D721Med (cell line): ENCODE results near the gene GARIN6.

ENCODE experiments used
- DNase-seq: peaks from one replicate; pipeline ENCODE4 v3.0.0; 2011; ENCODE audit warnings: low spot score; ENCODE audit not compliant: insufficient read length
- FAIRE-seq: peaks from 2 replicates; lab custom pipeline; 2011; peaks lifted over from hg19 to GRCh38; lab: Jason Lieb, UNC
- TF ChIP-seq, protein P1 (sequence below): IDR thresholded peaks from 2 replicates; pipeline ENCODE4 v1.5.1; 2012; ENCODE audit warnings: mild to moderate bottlenecking, control low read depth; ENCODE audit not compliant: insufficient read depth; ENCODE audit errors: missing control alignments

The GARIN6 gene

DNA sequence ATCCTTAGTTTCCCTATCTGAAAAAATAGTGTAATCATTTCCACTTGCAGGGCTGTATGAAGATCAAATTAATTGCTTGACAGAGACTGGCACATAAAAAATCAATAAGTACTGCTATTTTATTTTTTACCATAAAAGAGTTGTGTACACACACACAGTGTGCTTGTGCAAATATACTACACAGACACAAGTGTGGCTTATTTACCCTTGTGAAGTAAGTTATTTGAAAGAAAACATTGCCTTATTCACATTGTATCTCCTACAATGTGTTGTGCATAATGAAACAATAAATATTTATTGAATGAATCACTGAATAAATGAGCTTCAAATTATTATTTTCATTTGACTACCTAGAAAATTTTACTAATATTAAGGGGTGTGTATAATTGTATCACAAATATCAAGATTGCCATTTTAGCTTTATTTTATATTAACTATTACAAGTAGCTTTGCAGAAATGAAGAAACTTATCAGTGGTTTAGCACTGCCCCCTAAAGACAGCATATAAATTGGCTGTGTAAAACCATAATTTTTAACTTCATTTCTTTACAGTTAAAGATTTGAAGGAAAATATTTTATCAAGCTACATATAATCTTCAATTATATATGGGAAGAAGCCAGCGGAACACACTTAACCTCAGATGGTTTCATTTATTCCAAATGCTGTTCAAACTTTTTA is 11.3 kb downstream of the GARIN6 start:
- TF ChIP-seq, protein P1, sequence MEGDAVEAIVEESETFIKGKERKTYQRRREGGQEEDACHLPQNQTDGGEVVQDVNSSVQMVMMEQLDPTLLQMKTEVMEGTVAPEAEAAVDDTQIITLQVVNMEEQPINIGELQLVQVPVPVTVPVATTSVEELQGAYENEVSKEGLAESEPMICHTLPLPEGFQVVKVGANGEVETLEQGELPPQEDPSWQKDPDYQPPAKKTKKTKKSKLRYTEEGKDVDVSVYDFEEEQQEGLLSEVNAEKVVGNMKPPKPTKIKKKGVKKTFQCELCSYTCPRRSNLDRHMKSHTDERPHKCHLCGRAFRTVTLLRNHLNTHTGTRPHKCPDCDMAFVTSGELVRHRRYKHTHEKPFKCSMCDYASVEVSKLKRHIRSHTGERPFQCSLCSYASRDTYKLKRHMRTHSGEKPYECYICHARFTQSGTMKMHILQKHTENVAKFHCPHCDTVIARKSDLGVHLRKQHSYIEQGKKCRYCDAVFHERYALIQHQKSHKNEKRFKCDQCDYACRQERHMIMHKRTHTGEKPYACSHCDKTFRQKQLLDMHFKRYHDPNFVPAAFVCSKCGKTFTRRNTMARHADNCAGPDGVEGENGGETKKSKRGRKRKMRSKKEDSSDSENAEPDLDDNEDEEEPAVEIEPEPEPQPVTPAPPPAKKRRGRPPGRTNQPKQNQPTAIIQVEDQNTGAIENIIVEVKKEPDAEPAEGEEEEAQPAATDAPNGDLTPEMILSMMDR, result peak; percentile 57
- FAIRE-seq (no peak), DNase-seq (no peak)

DNA sequence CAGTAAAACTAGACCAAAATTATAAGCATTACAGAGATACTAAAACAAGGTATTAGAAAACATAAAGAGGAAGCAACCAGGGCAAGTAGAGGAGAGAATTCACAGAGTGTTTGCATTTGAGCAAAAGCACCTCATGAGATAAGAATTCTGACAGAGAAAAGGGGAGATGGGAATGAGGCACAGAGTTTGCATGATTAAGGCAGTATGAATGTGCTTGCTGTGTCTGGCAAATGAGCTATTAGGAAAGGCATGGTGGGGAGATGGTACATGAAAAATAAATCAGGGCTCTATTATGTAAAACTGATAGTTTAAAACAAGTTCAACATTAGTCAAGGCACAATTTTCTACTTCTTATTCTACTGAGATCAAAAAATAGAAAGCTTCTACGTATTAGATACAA is 23.1 kb downstream of the GARIN6 start:
- no peak for DNase-seq
- TF ChIP-seq, protein P1, result no peak
- FAIRE-seq, result no peak

DNA sequence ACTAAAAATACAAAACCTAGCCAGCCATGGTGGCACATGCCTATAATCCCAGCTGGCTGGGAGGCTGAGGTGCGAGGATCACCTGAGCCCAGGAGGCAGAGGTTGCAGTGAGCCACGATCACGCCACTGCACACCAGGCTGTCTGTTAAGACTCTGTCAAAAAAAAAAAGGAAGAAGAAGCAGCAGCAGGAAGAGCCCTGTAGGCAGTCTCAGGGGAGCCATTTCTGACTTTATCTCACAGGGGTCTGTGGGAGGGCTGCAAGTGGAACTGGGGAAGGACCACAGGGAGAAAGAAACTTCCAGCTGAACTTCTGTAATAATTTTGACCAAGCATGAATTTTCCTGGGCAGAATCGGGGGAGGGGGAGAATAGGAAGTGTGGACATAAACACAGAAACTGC is 32.7 kb downstream of the GARIN6 start:
- TF ChIP-seq, protein P1, result no peak
- FAIRE-seq (no peak), DNase-seq (no peak)

DNA sequence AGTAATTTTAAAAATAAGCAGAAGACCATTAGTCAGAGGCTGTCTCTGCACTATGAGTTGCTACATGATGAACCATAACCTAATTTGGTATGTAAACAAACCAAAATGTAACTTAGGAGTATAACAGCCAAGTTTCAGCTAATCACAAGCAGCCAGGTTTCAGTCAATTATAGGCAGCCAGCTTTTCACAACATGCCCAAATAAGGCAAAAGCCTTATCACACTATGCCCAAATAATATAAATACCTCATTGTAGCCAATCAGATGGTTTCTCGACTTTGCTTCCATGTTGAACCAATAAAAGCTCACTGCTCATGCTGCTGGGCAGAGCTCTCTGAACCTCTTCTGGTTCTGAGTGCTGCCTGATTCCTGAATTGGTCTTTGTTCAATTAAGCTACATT is 38.6 kb downstream of the GARIN6 start:
- FAIRE-seq (no peak), DNase-seq (no peak)
- TF ChIP-seq, protein P1, result no peak

DNA sequence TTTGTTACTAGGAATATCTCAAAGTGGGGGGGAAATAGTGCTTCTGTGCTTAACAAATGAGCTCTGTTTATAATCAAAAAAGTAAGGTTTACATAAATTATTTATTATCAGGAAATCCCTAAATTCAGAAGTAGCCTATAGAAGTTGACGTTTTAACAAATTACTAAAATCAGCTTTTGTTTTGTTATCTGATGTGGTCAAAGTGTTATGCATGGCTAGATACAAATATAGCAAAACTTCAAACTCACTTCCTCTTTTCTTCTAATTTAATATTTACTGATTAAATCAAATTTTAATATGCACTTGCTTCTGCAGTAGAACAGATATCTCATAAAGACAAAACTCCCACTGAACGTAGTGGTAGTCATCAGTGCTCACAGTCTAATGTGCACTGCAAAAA is 47.5 kb downstream of the GARIN6 start:
- DNase-seq, result no peak
- FAIRE-seq, result no peak
- TF ChIP-seq, protein P1, result no peak
